Measurements from ENCODE around the gene MED12. TPM values are rescaled to one million over a fixed set of nuclear protein-coding genes. Genes with fewer than 3 reads are reported as not detected.

The MED12 gene
- total and polyA plus RNA-seq, 7 experiments from 2014 or later: 12.5 to 104 (median 73.3) TPM

- Histone ChIP-seq H3K4me1 (ENCODE audit: control insufficient read depth in 2 of 2, insufficient read depth in 2 of 2, low read length in 2 of 2) (no peaks in the 10 kb centered on the region), H3K9me3 (ENCODE audit: control insufficient read depth in 2 of 3, low read length in 3 of 3) (no peaks in the 10 kb centered on the region), H3K27ac (ENCODE audit: low read depth, low read length) (no peak overlapping the region), H3K4me3 (ENCODE audit: low read length) (no peak overlapping the region), H3K27me3 (ENCODE audit: control insufficient read depth in 2 of 2, insufficient read depth in 2 of 2, low read length in 2 of 2) (no peaks in the 10 kb centered on the region), H3K36me3 (ENCODE audit: control insufficient read depth in 2 of 3, insufficient read depth in 3 of 3, low read length in 3 of 3) (no peaks in the 10 kb centered on the region)
- intact Hi-C loops (cut with micrococcal nuclease): no loop called here
- Mint-ChIP-seq H3K9me3 (peaks cover 0 to 3% (median 0%) of the 10 kb centered on the region in 11 donors), H3K36me3 (no peaks in the 10 kb centered on the region), H3K27ac (no peak overlapping the region), H3K4me1 (peaks cover 0 to 11% (median 8%) of the 10 kb centered on the region in 7 donors), H3K4me3 (no peak overlapping the region), H3K27me3 (peaks cover 0 to 6% (median 0%) of the 10 kb centered on the region in 5 donors)
- CTCF ChIA-PET: no interaction called here
- no peak for ATAC-seq
- POLR2A ChIA-PET: interaction anchor here (1.0 kb wide), 1 partner anchor 20 kb away, joined by 3 read pairs; the partner anchor contains the start of gene IL2RG
- no peak for DNase-seq
Observed at GRCh38 chrX:71091263-71091662, 27.1 kb upstream of the MED12 start.

GRCh38 chrX:71095033-71095432 lies 23.4 kb upstream of the MED12 start:
- Mint-ChIP-seq H3K27me3 (peaks cover 0 to 6% (median 0%) of the 10 kb centered on the region in 5 donors), H3K4me3 (peak overlapping the region; percentile 90 to 100 (median 96)), H3K36me3 (no peaks in the 10 kb centered on the region), H3K27ac (peak overlapping the region; percentile 73 to 95 (median 91)), H3K4me1 (peaks cover 11 to 37% (median 30%) of the 10 kb centered on the region in 7 donors), H3K9me3 (peaks cover 0 to 5% (median 0%) of the 10 kb centered on the region in 11 donors)
- intact Hi-C loops (cut with micrococcal nuclease): loop anchor here (1.0 kb wide), 2 partner anchors 27 to 188 kb away; partner anchors contain the start of genes SNX12 (in 2 of the 2) and NONO (in 1 of the 2)
- POLR2A ChIA-PET: no interaction called here
- no peak for DNase-seq
- peak overlapping the region; percentile 67 for H3K4me3 ChIP-seq (ENCODE audit: low read length)
- ATAC-seq: no peak
- no peaks in the 10 kb centered on the region for H3K27me3 ChIP-seq (ENCODE audit: control insufficient read depth in 2 of 2, insufficient read depth in 2 of 2, low read length in 2 of 2)
- H3K36me3 ChIP-seq (ENCODE audit: control insufficient read depth in 2 of 3, insufficient read depth in 3 of 3, low read length in 3 of 3): no peaks in the 10 kb centered on the region
- peaks cover 20 to 21% of the 10 kb centered on the region in 2 donors for H3K4me1 ChIP-seq (ENCODE audit: control insufficient read depth in 2 of 2, insufficient read depth in 2 of 2, low read length in 2 of 2)
- no peaks in the 10 kb centered on the region for H3K9me3 ChIP-seq (ENCODE audit: control insufficient read depth in 2 of 3, low read length in 3 of 3)
- H3K27ac ChIP-seq (ENCODE audit: low read depth, low read length): peak overlapping the region; percentile 85
- CTCF ChIA-PET: no interaction called here

GRCh38 chrX:71095555-71095980 lies 22.8 kb upstream of the MED12 start, which contains the start of gene FOXO4:
TSS of gene FOXO4 (plus strand) at chrX:71095851. CDS start at chrX:71096529, 678 bp downstream.
- Histone ChIP-seq H3K27ac (ENCODE audit: low read depth, low read length) (peak within 1 kb of the TSS; percentile 85), H3K4me3 (ENCODE audit: low read length) (peak within 1 kb of the TSS; percentile 70), H3K9me3 (ENCODE audit: control insufficient read depth in 2 of 3, low read length in 3 of 3) (no peaks in the 10 kb centered on the region), H3K27me3 (ENCODE audit: control insufficient read depth in 2 of 2, insufficient read depth in 2 of 2, low read length in 2 of 2) (no peaks in the 10 kb centered on the region), H3K4me1 (ENCODE audit: control insufficient read depth in 2 of 2, insufficient read depth in 2 of 2, low read length in 2 of 2) (peaks cover 20 to 22% of the 10 kb centered on the region in 2 donors), H3K36me3 (ENCODE audit: control insufficient read depth in 2 of 3, insufficient read depth in 3 of 3, low read length in 3 of 3) (no peaks in the 10 kb centered on the region)
- POLR2A ChIA-PET: interaction anchor here (0.9 to 2.8 kb wide), 8 partner anchors 10 to 270 kb away, joined by 4 to 14 read pairs (median 6); partner anchors contain the start of genes CXorf65, IL2RG, MED12 and SNX12
- peaks cover 11 to 40% (median 33%) of the 10 kb centered on the region in 7 donors for H3K4me1 Mint-ChIP-seq
- peak within 1 kb of the TSS; percentile 90 to 100 (median 96) for H3K4me3 Mint-ChIP-seq
- ATAC-seq (peak; percentile 92), DNase-seq (peak; percentile 69 to 91 (median 82))
- intact Hi-C loops (cut with micrococcal nuclease): loop anchor here (1.0 kb wide), 2 partner anchors 27 to 188 kb away; partner anchors contain the start of genes SNX12 (in 2 of the 2) and NONO (in 1 of the 2)
- peak within 1 kb of the TSS; percentile 91 to 97 (median 95) for H3K27ac Mint-ChIP-seq
- CTCF ChIA-PET: interaction anchor here (2.8 kb wide), 1 partner anchor 34 kb away, joined by 21 read pairs; no protein-coding TSS in a partner anchor
- H3K27me3 Mint-ChIP-seq: peaks cover 0 to 6% (median 0%) of the 10 kb centered on the region in 5 donors
- no peaks in the 10 kb centered on the region for H3K36me3 Mint-ChIP-seq
- peaks cover 0 to 5% (median 0%) of the 10 kb centered on the region in 11 donors for H3K9me3 Mint-ChIP-seq

GRCh38 chrX:71095981-71096759 lies 22.2 kb upstream of the MED12 start:
- no peaks in the 10 kb centered on the region for H3K27me3 ChIP-seq (ENCODE audit: control insufficient read depth in 2 of 2, insufficient read depth in 2 of 2, low read length in 2 of 2)
- H3K27me3 Mint-ChIP-seq: peaks cover 0 to 6% (median 0%) of the 10 kb centered on the region in 5 donors
- intact Hi-C loops (cut with micrococcal nuclease): loop anchor here (1.0 to 2.0 kb wide), 7 partner anchors 28 to 271 kb away; partner anchors contain the start of genes NONO (in 2 of the 2), SNX12 (in 2 of the 2), TAF1 (in 1 of the 2) and ZMYM3 (in 1 of the 2)
- CTCF ChIA-PET: interaction anchor here (2.8 kb wide), 1 partner anchor 34 kb away, joined by 21 read pairs; no protein-coding TSS in a partner anchor
- POLR2A ChIA-PET: interaction anchor here (0.9 to 2.8 kb wide), 8 partner anchors 10 to 270 kb away, joined by 4 to 14 read pairs (median 6); partner anchors contain the start of genes CXorf65, IL2RG, MED12 and SNX12
- peaks cover 0 to 5% (median 0%) of the 10 kb centered on the region in 11 donors for H3K9me3 Mint-ChIP-seq
- no peaks in the 10 kb centered on the region for H3K9me3 ChIP-seq (ENCODE audit: control insufficient read depth in 2 of 3, low read length in 3 of 3)
- H3K4me3 Mint-ChIP-seq: peak overlapping the region; percentile 90 to 100 (median 96)
- peak overlapping the region; percentile 85 for H3K27ac ChIP-seq (ENCODE audit: low read depth, low read length)
- peak in 3 of 9 donors; percentile 56 to 73 (median 65) for DNase-seq
- peaks cover 13 to 46% (median 39%) of the 10 kb centered on the region in 7 donors for H3K4me1 Mint-ChIP-seq
- no peaks in the 10 kb centered on the region for H3K36me3 Mint-ChIP-seq
- H3K4me3 ChIP-seq (ENCODE audit: low read length): peak overlapping the region; percentile 70
- H3K27ac Mint-ChIP-seq: peak overlapping the region; percentile 91 to 97 (median 95)
- peak; percentile 57 for ATAC-seq
- no peaks in the 10 kb centered on the region for H3K36me3 ChIP-seq (ENCODE audit: control insufficient read depth in 2 of 3, insufficient read depth in 3 of 3, low read length in 3 of 3)
- peaks cover 20 to 28% of the 10 kb centered on the region in 2 donors for H3K4me1 ChIP-seq (ENCODE audit: control insufficient read depth in 2 of 2, insufficient read depth in 2 of 2, low read length in 2 of 2)

GRCh38 chrX:71096760-71097032 lies 21.7 kb upstream of the MED12 start:
- peaks cover 0 to 6% (median 0%) of the 10 kb centered on the region in 5 donors for H3K27me3 Mint-ChIP-seq
- H3K27ac Mint-ChIP-seq: peak overlapping the region in 5 of 9 donors; percentile 41 to 95 (median 91)
- Histone ChIP-seq H3K4me1 (ENCODE audit: control insufficient read depth in 2 of 2, insufficient read depth in 2 of 2, low read length in 2 of 2) (peaks cover 24 to 33% of the 10 kb centered on the region in 2 donors), H3K9me3 (ENCODE audit: control insufficient read depth in 2 of 3, low read length in 3 of 3) (no peaks in the 10 kb centered on the region), H3K27me3 (ENCODE audit: control insufficient read depth in 2 of 2, insufficient read depth in 2 of 2, low read length in 2 of 2) (no peaks in the 10 kb centered on the region), H3K36me3 (ENCODE audit: control insufficient read depth in 2 of 3, insufficient read depth in 3 of 3, low read length in 3 of 3) (no peaks in the 10 kb centered on the region), H3K27ac (ENCODE audit: low read depth, low read length) (peak overlapping the region; percentile 85), H3K4me3 (ENCODE audit: low read length) (peak overlapping the region; percentile 70)
- H3K4me1 Mint-ChIP-seq: peaks cover 18 to 51% (median 44%) of the 10 kb centered on the region in 7 donors
- H3K36me3 Mint-ChIP-seq: no peaks in the 10 kb centered on the region
- peaks cover 0 to 5% (median 0%) of the 10 kb centered on the region in 11 donors for H3K9me3 Mint-ChIP-seq
- H3K4me3 Mint-ChIP-seq: peak overlapping the region; percentile 90 to 100 (median 96)
- DNase-seq (no peak), ATAC-seq (no peak)
- CTCF ChIA-PET: interaction anchor here (2.8 kb wide), 1 partner anchor 33 kb away, joined by 21 read pairs; no protein-coding TSS in a partner anchor
- intact Hi-C loops (cut with micrococcal nuclease): loop anchor here (1.0 to 2.0 kb wide), 6 partner anchors 86 to 270 kb away; partner anchors contain the start of genes NONO (in 1 of the 2), TAF1 (in 1 of the 2) and ZMYM3 (in 1 of the 2)
- POLR2A ChIA-PET: interaction anchor here (1.0 to 2.8 kb wide), 7 partner anchors 9 to 269 kb away, joined by 4 to 14 read pairs (median 6); partner anchors contain the start of genes CXorf65, IL2RG, MED12 and SNX12

GRCh38 chrX:71098302-71098701 lies 20.1 kb upstream of the MED12 start:
- intact Hi-C loops (cut with micrococcal nuclease): loop anchor here (1.0 to 2.0 kb wide), 6 partner anchors 8 to 268 kb away; partner anchors contain the start of genes IL2RG (in 2 of the 2), CXorf65 (in 1 of the 2), MED12 (in 1 of the 2) and TAF1 (in 1 of the 2)
- Mint-ChIP-seq H3K9me3 (peaks cover 0 to 5% (median 0%) of the 10 kb centered on the region in 11 donors), H3K27me3 (peaks cover 0 to 6% (median 0%) of the 10 kb centered on the region in 5 donors), H3K4me1 (peaks cover 19 to 67% (median 54%) of the 10 kb centered on the region in 7 donors), H3K36me3 (no peaks in the 10 kb centered on the region), H3K4me3 (peak overlapping the region; percentile 41 to 75 (median 63)), H3K27ac (peak overlapping the region in 8 of 9 donors; percentile 9 to 89 (median 82))
- CTCF ChIA-PET: interaction anchor here (0.9 to 2.8 kb wide), 2 partner anchors 20 to 32 kb away, joined by 3 to 21 read pairs; partner anchors contain the start of gene MED12
- Histone ChIP-seq H3K27me3 (ENCODE audit: control insufficient read depth in 2 of 2, insufficient read depth in 2 of 2, low read length in 2 of 2) (no peaks in the 10 kb centered on the region), H3K4me1 (ENCODE audit: control insufficient read depth in 2 of 2, insufficient read depth in 2 of 2, low read length in 2 of 2) (peaks cover 31 to 47% of the 10 kb centered on the region in 2 donors), H3K36me3 (ENCODE audit: control insufficient read depth in 2 of 3, insufficient read depth in 3 of 3, low read length in 3 of 3) (no peaks in the 10 kb centered on the region), H3K4me3 (ENCODE audit: low read length) (no peak overlapping the region), H3K9me3 (ENCODE audit: control insufficient read depth in 2 of 3, low read length in 3 of 3) (no peaks in the 10 kb centered on the region), H3K27ac (ENCODE audit: low read depth, low read length) (peak overlapping the region; percentile 23)
- POLR2A ChIA-PET: interaction anchor here (1.1 to 2.8 kb wide), 4 partner anchors 14 to 83 kb away, joined by 6 to 14 read pairs (median 8); partner anchors contain the start of genes IL2RG and MED12
- ATAC-seq: peak; percentile 70
- peak; percentile 52 to 82 (median 77) for DNase-seq
